H1 (cell line): ENCODE data around the gene BNC2.

Experiments used
- CTCF ChIP-seq, 3 experiments: IDR thresholded peaks; 1 replicate in 2 of 3; 2 replicates in 1 of 3; pipeline versions ENCODE4 v1.5.1 to v1.6.1; 2011; ENCODE audit warnings: low read length in 3 of 3, mild to moderate bottlenecking in 3 of 3, inconsistent platforms in 2 of 3, low read depth in 1 of 3, moderate library complexity in 1 of 3; ENCODE audit not compliant: insufficient read depth in 1 of 3; ENCODE audit errors: control extremely low read depth in 1 of 3
- EGR1 ChIP-seq: IDR thresholded peaks from 2 replicates; pipeline ENCODE4 v1.6.1; 2011; ENCODE audit warnings: low read depth, low read length, borderline replicate concordance
- HDAC2 ChIP-seq, 2 experiments: fragments of 300-600 bp in 1 of 2; sonication (generic) in 1 of 2; IDR thresholded peaks; 2 replicates each; pipeline ENCODE4 v1.6.1; 2011 to 2012; ENCODE audit warnings: low read depth in 2 of 2, low read length in 2 of 2, mild to moderate bottlenecking in 2 of 2, moderate library complexity in 2 of 2, borderline replicate concordance in 1 of 2, inconsistent platforms in 1 of 2

- TF ChIP-seq CTCF (IDR thresholded peaks at IDR 0.05; ENCODE audit: control extremely low read depth in 1 of 3, insufficient read depth in 1 of 3, low read depth in 1 of 3, low read length in 3 of 3), result no peak
- TF ChIP-seq EGR1, result no peak
- no peak for TF ChIP-seq HDAC2 (IDR thresholded peaks at IDR 0.05; ENCODE audit: borderline replicate concordance in 1 of 2, low read depth in 2 of 2, low read length in 2 of 2)
Measured at GRCh38 chr9:16884373-16884772, 13.9 kb upstream of the BNC2 start.
